ENCODE measurements around the gene C19orf47.
"Not testable (repeated sequence)": the region's sequence is repeated elsewhere in the genome, so short reads cannot be mapped to it uniquely, and the experiment has no call there.

Gene C19orf47

GRCh38 chr19:40376286-40376862, 28.2 kb upstream of the C19orf47 start:
- FAIRE-seq = no peak

- FAIRE-seq = no peak
Measured at GRCh38 chr19:40374084-40374483, 25.9 kb upstream of the C19orf47 start.

- no peak for FAIRE-seq
Measured at GRCh38 chr19:40371802-40372122, 23.6 kb upstream of the C19orf47 start.

GRCh38 chr19:40370997-40371801, 23.0 kb upstream of the C19orf47 start:
- no peak for FAIRE-seq

- not testable (repeated sequence) for FAIRE-seq
Measured at GRCh38 chr19:40370253-40370652, 22.1 kb upstream of the C19orf47 start.

GRCh38 chr19:40369797-40370196, 21.6 kb upstream of the C19orf47 start:
- FAIRE-seq = no peak

- no peak for FAIRE-seq
Measured at GRCh38 chr19:40367577-40368434, 19.6 kb upstream of the C19orf47 start.

GRCh38 chr19:40366697-40367561, 18.7 kb upstream of the C19orf47 start:
- FAIRE-seq = no peak

GRCh38 chr19:40365613-40366401, 17.6 kb upstream of the C19orf47 start:
- FAIRE-seq = no peak

- no peak for FAIRE-seq
Measured at GRCh38 chr19:40365010-40365409, 16.8 kb upstream of the C19orf47 start.

- FAIRE-seq = no peak
Measured at GRCh38 chr19:40363069-40363468, 14.9 kb upstream of the C19orf47 start.

GRCh38 chr19:40362160-40362559, 14.0 kb upstream of the C19orf47 start:
- FAIRE-seq = no peak

GRCh38 chr19:40360708-40361241, 12.6 kb upstream of the C19orf47 start:
- no peak for FAIRE-seq

GRCh38 chr19:40360020-40360707, 12.0 kb upstream of the C19orf47 start:
- no peak for FAIRE-seq

GRCh38 chr19:40358773-40359172, 10.6 kb upstream of the C19orf47 start:
- FAIRE-seq = no peak

- no peak for FAIRE-seq
Measured at GRCh38 chr19:40357640-40358039, 9.4 kb upstream of the C19orf47 start.

- FAIRE-seq = no peak
Measured at GRCh38 chr19:40356681-40357595, 8.7 kb upstream of the C19orf47 start.

GRCh38 chr19:40355975-40356680, 7.9 kb upstream of the C19orf47 start:
- FAIRE-seq = no peak

- no peak for FAIRE-seq
Measured at GRCh38 chr19:40348961-40349507, 837 bp upstream of the C19orf47 start.

Measured in TTC549 (cell line).